Trophoblast cell (in vitro differentiated cells and primary cell): ENCODE results near the gene TAS2R39.
"Not testable (repeated sequence)": the region's sequence is repeated elsewhere in the genome, so short reads cannot be mapped to it uniquely, and the experiment has no call there.

Experiments
- DNase-seq, 2 donors: peaks; one replicate each; pipeline ENCODE4 v3.0.0-alpha.2; 2016
- H2AFZ ChIP-seq: 2 replicates; pipeline ENCODE4 v1.6.1; 2013; ENCODE audit warnings: low read length, moderate library complexity, mild to moderate bottlenecking; ENCODE audit not compliant: insufficient read depth, poor library complexity
- H2AK5ac ChIP-seq: 2 replicates; pipeline ENCODE4 v1.6.1; 2013; ENCODE audit warnings: mild to moderate bottlenecking, low read length
- H2BK120ac ChIP-seq: 2 replicates; pipeline ENCODE4 v1.6.1; 2013; ENCODE audit warnings: low read length, mild to moderate bottlenecking, moderate library complexity; ENCODE audit not compliant: insufficient read depth, poor library complexity
- H2BK12ac ChIP-seq: 2 replicates; pipeline ENCODE4 v1.6.1; 2013; ENCODE audit warnings: mild to moderate bottlenecking, low read length, moderate library complexity
- H2BK5ac ChIP-seq: 2 replicates; pipeline ENCODE4 v1.6.1; 2013; ENCODE audit warnings: low read length, low read depth, moderate library complexity, mild to moderate bottlenecking; ENCODE audit not compliant: poor library complexity
- H3K14ac ChIP-seq: 2 replicates; pipeline ENCODE4 v1.6.1; 2013; ENCODE audit warnings: mild to moderate bottlenecking, low read length
- H3K18ac ChIP-seq: 2 replicates; pipeline ENCODE4 v1.6.1; 2013; ENCODE audit warnings: mild to moderate bottlenecking, low read length
- H3K23ac ChIP-seq: 2 replicates; pipeline ENCODE4 v1.6.1; 2013; ENCODE audit warnings: low read length
- H3K27ac ChIP-seq: 2 replicates; pipeline ENCODE4 v1.5.1; 2013; ENCODE audit warnings: low read depth, mild to moderate bottlenecking, inconsistent platforms, low read length, moderate library complexity
- H3K27me3 ChIP-seq: 2 replicates; pipeline ENCODE4 v1.6.1; 2013; ENCODE audit warnings: inconsistent platforms, mild to moderate bottlenecking, low read length, moderate library complexity; ENCODE audit not compliant: insufficient read depth
- H3K36me3 ChIP-seq, 2 experiments: 1 replicate in 1 of 2; 2 replicates in 1 of 2; pipeline ENCODE4 v1.6.1; 2013; ENCODE audit warnings: low read length in 2 of 2, mild to moderate bottlenecking in 2 of 2, moderate library complexity in 1 of 2; ENCODE audit not compliant: insufficient read depth in 2 of 2, control insufficient read depth in 1 of 2
- H3K4ac ChIP-seq: 2 replicates; pipeline ENCODE4 v1.6.1; 2013; ENCODE audit warnings: low read depth, mild to moderate bottlenecking, low read length, moderate library complexity
- H3K4me1 ChIP-seq, 2 experiments: 1 replicate in 1 of 2; 2 replicates in 1 of 2; pipeline ENCODE4 v1.6.1; 2013; ENCODE audit warnings: low read length in 2 of 2, mild to moderate bottlenecking in 2 of 2, moderate library complexity in 1 of 2; ENCODE audit not compliant: insufficient read depth in 2 of 2, control insufficient read depth in 1 of 2
- H3K4me2 ChIP-seq: 2 replicates; pipeline ENCODE4 v1.6.1; 2013; ENCODE audit warnings: inconsistent platforms, mild to moderate bottlenecking, low read length, moderate library complexity
- H3K4me3 ChIP-seq: 2 replicates; pipeline ENCODE4 v1.5.1; 2013; ENCODE audit warnings: mild to moderate bottlenecking, low read depth, low read length, inconsistent platforms
- H3K79me1 ChIP-seq: one replicate; pipeline ENCODE4 v1.6.1; 2013; ENCODE audit warnings: low read length
- H3K79me2 ChIP-seq: 2 replicates; pipeline ENCODE4 v1.6.1; 2013; ENCODE audit warnings: low read length, mild to moderate bottlenecking; ENCODE audit not compliant: control insufficient read depth, insufficient read depth, poor library complexity
- H3K9ac ChIP-seq: 2 replicates; pipeline ENCODE4 v1.6.1; 2013; ENCODE audit warnings: mild to moderate bottlenecking, low read length
- H3K9me3 ChIP-seq: 2 replicates; pipeline ENCODE4 v1.6.1; 2013; ENCODE audit warnings: low read depth, mild to moderate bottlenecking, control low read depth, inconsistent platforms, low read length; ENCODE audit not compliant: insufficient read depth
- H4K12ac ChIP-seq: 2 replicates; pipeline ENCODE4 v1.6.1; 2013; ENCODE audit warnings: low read depth, mild to moderate bottlenecking, low read length, moderate library complexity
- H4K8ac ChIP-seq: 2 replicates; pipeline ENCODE4 v1.6.1; 2013; ENCODE audit warnings: low read depth, mild to moderate bottlenecking, low read length, moderate library complexity
- H4K91ac ChIP-seq: one replicate; pipeline ENCODE4 v1.6.1; 2013; ENCODE audit warnings: low read depth, mild to moderate bottlenecking, low read length, moderate library complexity
- WGBS: extraction: QIAGEN DNeasy Blood & Tissue Kit; methylation state at CpG from one replicate; pipeline ENCODE4 v1.1.7; 2013; ENCODE audit warnings: missing lambda C conversion rate; ENCODE audit not compliant: insufficient read length, insufficient coverage; ENCODE audit errors: extremely low coverage; 5-methylcytosine and 5-hydroxymethylcytosine counted together

Gene TAS2R39

DNA sequence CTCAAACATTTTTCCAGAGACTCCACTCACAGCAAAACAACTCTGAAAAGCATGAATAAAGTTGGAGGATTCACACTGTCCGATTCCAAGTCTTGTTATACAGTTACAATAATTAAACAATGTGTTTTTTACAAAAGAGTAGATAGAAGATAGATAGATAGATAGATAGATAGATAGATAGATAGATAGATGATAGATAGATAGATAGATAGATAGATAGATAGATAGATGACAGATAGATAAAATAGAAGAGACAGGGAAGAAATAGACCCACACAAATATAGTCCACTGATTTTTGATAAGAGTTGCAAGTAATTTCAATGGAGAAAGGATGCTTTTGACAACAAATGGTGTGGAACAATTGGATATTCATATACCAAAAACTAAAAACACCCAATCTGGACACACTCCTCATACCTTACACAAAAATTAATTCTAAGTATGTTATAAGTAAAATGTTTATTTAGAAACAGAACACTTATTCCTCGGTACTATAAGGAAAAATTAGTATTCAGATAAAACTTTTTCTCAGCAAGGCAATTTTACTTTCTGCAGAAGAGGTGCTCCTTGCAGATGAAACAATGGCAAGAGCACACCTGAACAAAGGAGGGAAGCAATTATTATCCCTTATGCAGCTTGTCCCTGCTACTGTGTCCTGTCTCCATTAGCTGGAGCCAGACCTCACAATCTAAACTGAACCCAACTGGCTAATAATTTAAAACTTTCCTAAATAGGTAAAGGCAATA, 5.7 kb upstream of the TAS2R39 start:
- H3K4me2 ChIP-seq, result no peak overlapping the region
- no peak overlapping the region for H2BK5ac ChIP-seq
- H2AK5ac ChIP-seq, result no peak overlapping the region
- no peak overlapping the region for H4K8ac ChIP-seq
- H4K12ac ChIP-seq, result no peak overlapping the region
- H3K9me3 ChIP-seq, result no peaks in the 10 kb centered on the region
- H3K18ac ChIP-seq, result no peak overlapping the region
- H3K4me3 ChIP-seq, result no peak overlapping the region
- H3K4me1 ChIP-seq, result no peaks in the 10 kb centered on the region
- no peak overlapping the region for H2BK12ac ChIP-seq
- H3K23ac ChIP-seq, result no peak overlapping the region
- no peak for DNase-seq
- H3K14ac ChIP-seq, result no peak overlapping the region
- no peak overlapping the region for H3K27ac ChIP-seq
- no peak overlapping the region for H4K91ac ChIP-seq
- H3K4ac ChIP-seq, result no peak overlapping the region
- no peaks in the 10 kb centered on the region for H3K27me3 ChIP-seq
- H2BK120ac ChIP-seq, result no peak overlapping the region
- H3K36me3 ChIP-seq, result no peaks in the 10 kb centered on the region
- no peaks in the 10 kb centered on the region for H3K79me1 ChIP-seq
- no peaks in the 10 kb centered on the region for H3K79me2 ChIP-seq
- WGBS, result no CpG with 5 or more reads among the region's 2 CpGs
- no peak overlapping the region for H3K9ac ChIP-seq
- H2AFZ ChIP-seq, result no peak overlapping the region

DNA sequence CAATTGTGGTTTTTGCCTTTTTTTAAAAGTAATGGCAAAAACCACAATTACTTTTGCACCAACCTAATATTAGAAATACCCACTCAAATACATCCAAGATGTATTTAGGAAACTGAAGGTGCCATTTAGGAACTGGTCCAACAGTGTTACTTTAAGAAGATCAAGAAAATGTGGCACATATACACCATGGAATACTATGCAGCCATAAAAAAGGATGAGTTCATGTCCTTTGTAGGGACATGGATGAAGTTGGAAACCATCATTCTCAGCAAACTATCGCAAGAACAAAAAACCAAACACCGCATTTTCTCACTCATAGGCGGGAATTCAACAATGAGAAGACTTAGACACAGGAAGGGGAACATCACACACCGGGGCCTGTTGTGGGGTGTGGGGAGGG, 2.4 kb upstream of the TAS2R39 start:
- H4K8ac ChIP-seq, H3K4me1 ChIP-seq, H3K4ac ChIP-seq, H4K12ac ChIP-seq, H2AK5ac ChIP-seq, H3K27ac ChIP-seq, H3K79me1 ChIP-seq, H3K14ac ChIP-seq, DNase-seq, H2AFZ ChIP-seq, H2BK5ac ChIP-seq, H3K4me3 ChIP-seq, H3K79me2 ChIP-seq, H3K4me2 ChIP-seq, H3K9ac ChIP-seq, H2BK12ac ChIP-seq, H3K18ac ChIP-seq, H3K9me3 ChIP-seq, H3K36me3 ChIP-seq, H3K27me3 ChIP-seq, H3K23ac ChIP-seq, H4K91ac ChIP-seq, H2BK120ac ChIP-seq: not testable (repeated sequence)
- no CpG with 5 or more reads among the region's 4 CpGs for WGBS

DNA sequence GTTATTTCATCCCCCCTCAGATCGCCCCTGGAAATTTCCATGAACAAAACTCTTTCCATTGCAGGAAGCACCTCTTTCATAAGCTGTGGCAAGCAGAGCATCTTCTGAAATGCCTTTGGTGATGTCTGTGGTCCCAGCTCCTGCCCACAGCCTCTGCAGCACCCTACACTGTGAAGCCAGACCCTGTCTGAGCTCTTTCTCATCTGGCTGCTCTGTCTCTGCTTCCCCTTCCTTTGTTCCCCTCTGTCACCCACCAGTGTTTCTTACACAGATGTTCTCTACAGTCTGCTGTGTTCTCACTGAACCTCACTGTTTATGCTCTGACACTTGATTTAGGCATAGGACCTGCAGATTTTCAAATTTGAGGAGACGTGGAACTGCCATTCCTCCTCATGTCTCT, 1.9 kb upstream of the TAS2R39 start:
- no peak overlapping the region for H3K4me2 ChIP-seq
- DNase-seq, result no peak

DNA sequence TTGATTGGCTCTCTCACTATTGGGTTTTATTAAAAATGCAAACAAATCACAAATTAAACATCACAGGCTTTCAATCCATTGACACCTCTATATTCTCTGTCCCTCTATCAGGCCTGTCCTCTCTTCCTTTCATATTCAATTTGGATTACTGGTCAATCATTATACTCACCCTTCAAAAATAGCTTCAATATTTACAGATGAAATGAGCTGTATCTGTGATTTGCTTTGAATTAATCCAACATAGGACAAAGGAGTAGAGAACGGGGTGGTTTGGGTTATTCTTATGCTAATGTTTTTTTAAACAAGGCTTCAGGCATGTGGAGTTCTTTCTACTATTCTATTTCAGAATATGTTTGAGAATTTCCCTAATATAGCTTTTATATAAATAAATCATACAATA, 2.3 kb downstream of the TAS2R39 start:
- Histone ChIP-seq H2BK5ac (no peak overlapping the region), H4K8ac (no peak overlapping the region), H3K27me3 (no peaks in the 10 kb centered on the region), H4K12ac (no peak overlapping the region), H3K79me2 (no peaks in the 10 kb centered on the region), H3K14ac (no peak overlapping the region), H3K9me3 (no peaks in the 10 kb centered on the region), H3K4ac (no peak overlapping the region), H2BK120ac (no peak overlapping the region), H3K9ac (no peak overlapping the region), H3K36me3 (no peaks in the 10 kb centered on the region), H3K4me1 (no peaks in the 10 kb centered on the region), H3K4me3 (no peak overlapping the region), H3K4me2 (no peak overlapping the region), H3K79me1 (no peaks in the 10 kb centered on the region), H3K18ac (no peak overlapping the region), H4K91ac (no peak overlapping the region), H3K27ac (no peak overlapping the region), H2AK5ac (no peak overlapping the region), H3K23ac (no peak overlapping the region), H2AFZ (no peak overlapping the region), H2BK12ac (no peak overlapping the region)
- DNase-seq, result no peak
- WGBS, result no CpG with 5 or more reads among the region's 1 CpG

More for the DNA sequence above, 1.9 kb upstream of the TAS2R39 start:
- Histone ChIP-seq H3K4me1 (no peaks in the 10 kb centered on the region), H3K9me3 (no peaks in the 10 kb centered on the region), H3K79me2 (no peaks in the 10 kb centered on the region), H3K18ac (no peak overlapping the region), H3K27ac (no peak overlapping the region), H2BK5ac (no peak overlapping the region), H3K4ac (no peak overlapping the region), H4K12ac (no peak overlapping the region), H3K9ac (no peak overlapping the region), H3K79me1 (no peaks in the 10 kb centered on the region), H2AFZ (no peak overlapping the region), H3K36me3 (no peaks in the 10 kb centered on the region), H3K14ac (no peak overlapping the region), H2BK12ac (no peak overlapping the region), H4K8ac (no peak overlapping the region), H3K4me3 (no peak overlapping the region), H2BK120ac (no peak overlapping the region), H2AK5ac (no peak overlapping the region), H3K27me3 (no peaks in the 10 kb centered on the region), H3K23ac (no peak overlapping the region), H4K91ac (no peak overlapping the region)
- WGBS, result no CpG with 5 or more reads among the region's 2 CpGs
